Lung microvascular endothelial cell (primary cell): ENCODE data around the gene BCAT1. TPM values are rescaled to one million over a fixed set of nuclear protein-coding genes. Genes with fewer than 3 reads are reported as not detected.

ENCODE experiments used
- DNase-seq, 2 donors: peaks; one replicate each; pipeline versions ENCODE4 v3.0.0 to v3.0.0-alpha.2; 2010; ENCODE audit warnings: low read depth in 2 of 2
- total RNA-seq: library from RNA; depleted of rRNA; stranded (reverse); fragments of >200 nt; gene quantifications from 2 replicates; pipeline ENCODE4 v1.2.1, GENCODE V29; 2014

The BCAT1 gene
- total RNA-seq, 1 donor from 2014 or later = 68.3 TPM

DNA sequence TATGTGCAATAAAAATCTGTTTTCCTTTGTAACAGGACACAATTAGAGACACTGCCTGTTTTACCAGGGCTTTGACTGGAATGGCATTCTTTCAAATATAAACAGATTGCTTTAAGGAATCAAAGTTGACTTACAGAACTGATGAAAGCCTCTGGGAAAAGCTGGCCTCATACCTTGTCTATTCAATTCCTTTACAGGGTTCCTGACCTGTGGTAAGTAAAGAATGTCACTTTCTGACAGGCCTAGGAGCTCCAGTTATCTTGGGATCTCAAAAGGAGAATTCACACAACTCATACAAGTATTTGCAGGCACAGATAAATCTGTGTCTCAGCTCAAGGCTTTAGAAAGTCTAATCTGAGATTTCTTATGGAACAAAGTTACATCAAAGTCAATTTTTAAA lies 88.4 kb downstream of the BCAT1 start:
- peak in 1 of 2 donors; percentile 51 for DNase-seq

DNA sequence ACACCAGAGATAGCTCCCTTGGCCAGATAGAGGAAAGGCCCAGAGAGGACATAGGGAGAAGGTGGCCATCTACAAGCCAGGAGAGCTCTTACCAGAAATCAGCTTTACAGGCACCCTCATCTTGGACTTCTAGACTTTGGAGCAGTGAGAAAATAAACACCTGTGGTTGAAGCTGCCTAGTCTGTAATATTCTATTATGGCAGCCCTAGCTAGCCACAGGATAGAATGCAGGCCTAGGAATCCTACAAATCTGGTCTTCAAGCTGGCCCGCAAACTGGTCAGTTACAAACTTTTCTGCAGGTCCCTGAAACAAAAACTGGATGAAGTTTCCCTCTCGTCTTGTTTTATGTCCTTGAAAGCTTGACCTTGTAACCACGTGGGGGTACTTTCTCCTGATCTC lies 92.4 kb downstream of the BCAT1 start:
- DNase-seq = no peak

DNA sequence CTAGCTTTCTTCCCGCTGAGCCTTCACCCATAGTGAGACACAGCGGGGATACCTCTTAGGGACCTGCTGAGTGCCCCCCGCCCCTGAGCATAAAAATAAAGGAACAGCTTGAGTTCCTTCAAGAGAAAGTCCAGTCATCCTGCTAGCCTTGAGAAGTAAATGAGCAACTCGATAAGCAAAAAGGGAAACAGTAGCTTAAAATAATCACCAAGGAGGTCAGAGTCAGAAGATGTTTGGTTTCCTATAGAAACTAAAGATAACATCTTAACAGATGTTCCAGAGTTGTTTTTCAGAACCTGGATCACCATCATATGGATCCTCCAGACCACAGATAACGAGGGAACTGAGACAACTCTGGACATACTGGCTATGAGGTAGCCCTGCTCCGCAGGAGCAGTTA lies 94.0 kb downstream of the BCAT1 start:
- peak in 1 of 2 donors; percentile 87 for DNase-seq

DNA sequence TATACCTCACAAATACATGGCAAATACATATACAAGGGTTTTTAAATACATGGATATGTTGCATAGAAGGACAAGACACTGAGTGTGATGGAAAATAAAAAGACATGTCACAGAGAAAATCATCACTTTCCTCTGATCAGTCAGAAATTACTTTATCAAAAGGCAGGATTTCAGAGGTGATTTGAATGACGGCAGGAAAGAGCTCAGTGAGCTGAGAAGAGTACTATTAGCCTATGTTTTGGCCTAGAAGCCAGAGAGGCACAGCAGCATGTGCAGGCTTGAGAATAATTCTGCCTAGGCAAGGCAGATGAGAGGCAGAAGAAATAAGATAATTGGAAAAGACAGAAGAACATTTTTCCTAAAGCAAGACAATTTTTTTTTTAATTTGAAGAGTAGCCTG lies 94.9 kb downstream of the BCAT1 start:
- peak; percentile 37 to 53 for DNase-seq

DNA sequence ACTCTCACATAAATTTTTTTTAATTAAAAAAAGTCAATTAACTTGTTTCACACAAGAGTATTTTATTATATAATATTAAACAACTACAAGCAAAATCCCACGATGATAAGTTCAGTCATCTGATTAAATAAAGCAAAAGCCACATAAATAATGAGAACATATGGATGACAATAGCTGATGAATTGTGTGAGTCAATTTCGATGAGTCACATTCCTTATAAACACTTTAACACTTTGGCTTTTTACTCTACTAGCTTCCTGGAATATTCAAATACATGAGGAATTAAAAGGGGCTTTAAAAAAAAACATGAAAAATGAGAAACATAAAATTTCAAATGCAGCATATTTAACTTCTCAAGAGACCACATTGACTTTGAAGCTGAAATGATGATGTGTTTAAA lies 95.3 kb downstream of the BCAT1 start:
- DNase-seq = peak; percentile 75 to 95

DNA sequence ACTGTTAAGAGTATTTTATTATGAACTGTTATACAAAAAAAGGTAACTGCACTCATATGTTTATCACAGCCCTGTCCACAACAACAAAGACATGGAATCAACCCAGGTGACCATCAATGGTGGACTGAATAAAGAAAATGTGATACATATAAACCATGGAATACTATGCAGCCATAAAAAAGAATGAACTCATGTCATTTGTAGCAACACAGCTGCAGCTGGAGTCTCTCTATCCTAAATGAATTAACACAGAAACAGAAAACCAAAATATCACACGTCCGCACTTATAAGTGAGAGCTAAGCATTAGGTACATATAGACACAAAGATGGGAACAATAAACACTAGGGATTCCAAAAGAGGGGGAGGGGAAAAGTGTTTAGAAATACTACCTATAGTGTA lies 95.8 kb downstream of the BCAT1 start:
- no peak for DNase-seq

DNA sequence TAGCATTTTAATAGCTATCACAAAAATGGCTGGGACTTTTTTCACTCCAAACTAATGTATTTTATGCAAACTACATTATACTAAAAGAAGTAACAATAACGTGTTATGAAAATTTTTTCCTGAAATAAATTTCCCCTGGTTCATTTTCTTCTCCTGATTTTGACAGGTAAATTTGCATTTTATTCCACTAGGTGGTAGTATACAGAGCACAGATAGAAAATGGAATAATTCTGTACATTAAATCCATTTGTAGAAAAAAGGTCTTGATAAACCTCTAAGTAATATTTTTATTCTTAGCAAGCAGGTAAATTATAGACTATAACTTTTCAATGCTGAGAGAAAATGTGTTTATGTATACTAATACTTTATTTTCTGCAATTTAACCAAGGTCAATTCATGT lies 96.5 kb downstream of the BCAT1 start:
- peak; percentile 29 to 43 for DNase-seq

DNA sequence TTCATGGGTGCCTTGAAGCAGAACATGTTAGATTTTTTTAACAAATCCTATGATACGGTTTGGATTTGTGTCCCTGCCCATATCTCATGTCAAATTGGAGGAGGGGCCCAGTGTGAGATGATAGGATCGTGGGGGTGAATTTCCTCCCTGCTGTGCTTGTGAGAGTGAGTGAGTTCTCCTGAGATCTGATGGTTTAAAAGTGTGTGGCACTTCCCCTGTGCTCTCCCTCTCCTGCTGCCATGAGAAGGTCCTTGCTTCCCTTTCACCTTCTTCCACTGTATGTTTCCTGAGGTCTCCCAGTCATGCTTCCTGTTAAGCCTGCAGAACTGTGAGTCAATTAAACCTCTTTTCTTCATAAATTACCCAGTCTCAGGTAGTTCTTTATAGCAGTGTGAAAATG lies 97.0 kb downstream of the BCAT1 start:
- peak; percentile 58 to 91 for DNase-seq

DNA sequence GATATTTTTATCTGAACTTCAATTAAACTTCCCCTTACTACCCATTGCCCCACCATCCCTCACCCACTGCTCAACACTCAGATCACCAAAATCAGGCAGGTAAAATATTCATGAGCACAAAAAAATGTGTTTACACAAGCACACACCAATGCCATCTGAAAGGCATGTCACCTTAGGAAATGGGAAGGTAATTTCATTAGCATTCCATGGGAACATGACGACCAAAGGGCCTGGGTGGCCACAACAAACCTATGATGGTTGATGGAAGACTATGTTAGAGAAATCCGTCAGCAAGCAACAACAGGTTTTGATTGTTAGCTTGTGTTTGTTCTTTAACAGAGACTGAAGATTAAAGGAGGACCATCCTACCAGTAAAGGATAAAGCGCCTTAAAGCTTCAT lies 97.6 kb downstream of the BCAT1 start:
- DNase-seq = no peak

DNA sequence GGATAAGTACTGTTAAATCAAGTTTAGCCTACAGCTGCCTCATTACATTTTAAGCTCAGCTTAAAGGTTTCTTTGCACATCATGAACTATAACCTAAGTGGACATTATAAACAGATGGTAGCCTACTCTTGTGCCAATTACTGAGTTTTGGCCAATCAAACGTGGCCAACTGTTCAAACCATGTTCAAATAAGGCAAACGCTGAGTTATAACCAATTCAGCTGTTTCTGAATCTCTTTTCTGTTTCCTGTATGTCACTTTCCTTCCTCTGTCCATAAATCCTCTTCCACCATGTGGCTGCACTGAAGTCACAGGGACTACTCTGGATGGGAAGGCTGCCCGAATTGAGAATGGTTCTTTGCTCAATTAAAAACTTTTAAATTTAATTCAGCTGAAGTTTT lies 98.4 kb downstream of the BCAT1 start:
- peak; percentile 83 to 95 for DNase-seq

DNA sequence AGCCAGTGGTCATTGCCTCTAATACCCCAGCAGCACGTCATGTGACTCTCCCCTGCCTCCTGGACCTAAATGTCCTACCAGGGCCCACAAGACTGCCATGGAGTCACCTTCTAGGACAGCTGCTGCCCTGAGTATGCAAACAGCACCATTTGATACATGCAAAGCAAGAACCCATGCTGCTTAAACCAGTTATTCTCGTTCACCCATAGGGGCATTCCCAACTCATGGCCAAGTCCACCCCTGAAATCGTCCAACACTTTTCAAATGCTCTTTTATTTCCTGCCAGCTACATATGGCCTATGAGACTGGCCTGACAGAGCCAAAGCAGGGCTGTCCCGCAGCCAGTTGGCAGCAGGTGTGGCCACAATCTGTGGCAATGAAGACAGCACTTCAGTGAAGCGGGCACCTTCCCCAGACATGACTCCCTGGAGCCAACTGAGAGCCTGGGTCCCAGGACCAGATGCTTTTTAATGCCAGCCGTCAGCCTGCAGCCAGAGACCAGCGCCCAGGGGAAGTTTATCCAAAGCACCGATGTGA lies 99.9 kb downstream of the BCAT1 start:
- no peak for DNase-seq

DNA sequence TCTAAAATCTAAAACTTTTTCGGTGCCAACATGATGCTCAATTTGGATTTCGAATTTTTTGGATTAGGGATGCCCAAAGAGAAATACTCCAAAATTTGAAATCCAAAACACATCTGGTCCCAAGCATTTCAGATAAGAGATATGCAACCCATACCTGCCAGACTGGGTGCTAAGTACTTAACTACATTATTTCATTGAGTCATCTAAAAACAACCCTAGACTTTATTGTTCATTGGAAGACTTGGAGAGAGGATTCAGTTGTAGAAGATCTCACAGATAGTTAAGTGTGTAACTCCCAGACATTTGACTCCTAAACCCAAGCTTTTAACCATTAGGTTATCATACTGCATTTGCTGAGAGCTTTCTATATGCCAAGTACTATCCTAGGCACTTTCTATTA lies 102.2 kb downstream of the BCAT1 start:
- no peak for DNase-seq

DNA sequence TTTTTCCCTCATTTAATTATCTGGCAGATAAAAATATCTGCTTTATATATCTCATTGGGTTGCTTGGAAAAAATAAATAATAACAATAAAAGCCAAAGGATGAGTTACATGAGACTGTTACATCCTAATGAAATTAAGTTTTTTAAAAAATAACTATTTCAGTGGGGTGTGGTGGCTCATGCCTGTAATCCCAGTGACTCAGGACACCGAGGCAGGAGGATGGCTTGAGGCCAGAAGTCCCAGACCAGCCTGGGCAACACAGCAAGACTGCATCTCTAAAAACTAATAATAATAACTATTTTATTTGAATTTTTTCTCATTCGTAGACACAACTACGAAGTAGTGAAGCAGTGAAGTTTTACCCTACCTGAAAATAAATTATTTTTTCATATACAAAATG lies 103.3 kb downstream of the BCAT1 start:
- peak in 1 of 2 donors; percentile 40 for DNase-seq

DNA sequence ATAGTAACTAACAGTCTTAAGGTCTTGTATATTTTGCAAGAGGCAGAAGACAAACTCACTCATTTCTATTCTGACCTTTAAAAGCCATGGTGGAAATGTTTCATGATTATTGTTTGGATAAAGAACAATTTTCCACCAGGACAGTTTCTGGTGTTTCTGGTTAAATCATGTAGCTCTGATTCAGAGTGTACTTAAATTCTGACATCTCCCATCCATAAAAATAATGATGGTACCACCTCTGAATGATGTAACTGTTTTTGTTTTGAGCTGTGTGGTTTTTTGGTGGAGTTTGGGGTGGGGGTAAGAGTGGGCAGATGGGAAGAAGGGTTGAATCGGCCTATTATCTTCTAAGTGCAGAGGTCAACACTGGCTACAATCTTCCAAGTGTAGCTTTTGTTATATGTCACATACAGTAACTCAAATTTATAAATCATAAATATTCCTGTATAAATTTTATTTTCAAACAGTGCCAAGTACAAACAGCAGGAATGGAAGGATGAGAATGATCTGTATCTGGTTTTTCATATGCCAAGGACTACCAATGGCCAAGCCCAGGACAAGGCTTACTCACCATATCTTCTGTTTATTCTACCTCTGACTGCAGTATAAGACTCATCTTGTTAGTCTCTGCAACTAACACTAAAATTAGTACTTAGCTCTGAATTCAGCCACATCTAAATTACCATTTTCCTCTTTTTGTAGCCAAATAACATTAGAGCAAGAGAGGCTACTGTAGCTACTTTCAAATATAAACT lies 108.7 kb downstream of the BCAT1 start:
- no peak for DNase-seq

DNA sequence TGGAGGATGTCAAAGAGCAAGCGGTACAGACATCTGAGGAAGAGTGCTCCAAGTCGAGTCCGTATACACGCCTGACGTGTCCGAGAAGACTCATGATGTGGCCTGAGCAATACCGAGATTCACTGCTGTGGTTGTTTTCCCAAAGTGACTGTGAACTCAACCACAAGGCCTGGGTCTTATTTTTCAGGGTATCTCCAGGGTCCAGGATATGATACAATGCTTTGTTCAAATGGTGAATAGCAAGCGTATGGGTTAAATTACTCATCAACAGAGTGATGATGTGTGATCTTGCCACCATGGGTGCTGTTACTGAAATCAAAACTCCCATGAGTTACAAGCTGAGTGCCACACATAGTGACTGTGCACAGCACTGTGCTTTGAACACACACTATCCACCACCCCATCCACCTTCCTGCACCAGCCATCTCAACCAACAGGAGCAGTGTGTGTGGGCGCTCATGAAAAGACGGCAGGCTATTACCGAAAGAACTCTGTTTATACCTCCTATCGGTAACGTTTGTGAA lies 109.6 kb downstream of the BCAT1 start:
- DNase-seq = no peak

DNA sequence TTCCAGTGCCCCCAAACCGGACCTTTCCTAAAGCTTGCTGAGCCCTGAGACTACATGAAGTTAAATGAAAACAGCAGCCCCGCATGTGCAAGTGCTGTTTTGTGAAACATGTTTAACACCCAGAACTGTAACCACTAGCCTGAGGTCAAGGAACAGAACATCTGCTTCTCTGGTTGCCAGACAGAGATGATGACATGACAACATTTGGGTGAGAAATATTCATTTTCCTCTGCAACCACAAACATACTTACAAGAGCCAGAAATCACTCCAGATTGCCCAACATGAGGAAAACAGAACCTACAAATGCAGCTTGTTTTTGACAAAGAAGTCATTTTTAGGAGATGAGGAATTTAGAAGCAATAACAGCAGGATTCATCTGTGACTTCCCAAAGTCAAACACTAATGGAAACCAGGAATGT lies 110.4 kb downstream of the BCAT1 start:
- DNase-seq = no peak

DNA sequence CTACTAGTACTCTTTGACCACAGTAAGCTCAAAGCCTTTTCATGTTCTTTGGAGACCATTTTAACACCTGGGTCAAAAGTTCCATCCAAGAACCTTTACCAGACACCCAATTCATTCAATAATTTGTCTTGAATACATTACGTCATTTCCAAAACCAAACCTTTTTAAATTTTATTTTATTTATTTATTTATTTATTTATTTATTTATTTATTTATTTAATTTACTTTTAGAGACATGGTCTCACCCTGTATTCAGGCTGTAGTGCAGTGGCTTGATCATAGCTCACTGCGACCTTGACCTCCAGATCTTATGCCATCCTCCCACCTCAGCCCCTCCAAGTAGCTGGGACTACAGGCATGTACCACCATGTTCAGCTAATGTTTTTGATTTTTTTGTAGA lies 113.5 kb downstream of the BCAT1 start:
- no peak for DNase-seq

DNA sequence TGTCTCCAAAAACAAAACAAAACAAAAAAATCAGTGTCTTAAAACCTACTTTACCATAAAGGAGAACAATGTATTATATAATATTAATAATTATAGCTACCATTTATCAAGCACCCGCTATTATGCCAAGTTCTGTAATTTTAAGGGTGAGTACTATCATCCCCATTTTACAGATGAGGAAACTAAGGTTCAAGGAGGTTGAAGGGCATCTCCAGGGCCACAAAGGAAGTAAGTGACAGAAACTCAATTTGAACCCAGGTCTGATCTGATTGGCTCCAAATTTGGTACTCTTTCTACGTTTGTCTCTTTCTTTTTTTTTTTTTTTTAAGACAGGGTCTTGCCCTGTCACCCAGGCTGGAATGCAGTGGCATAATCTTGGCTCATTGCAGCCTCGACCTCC lies 115.4 kb downstream of the BCAT1 start:
- no peak for DNase-seq

DNA sequence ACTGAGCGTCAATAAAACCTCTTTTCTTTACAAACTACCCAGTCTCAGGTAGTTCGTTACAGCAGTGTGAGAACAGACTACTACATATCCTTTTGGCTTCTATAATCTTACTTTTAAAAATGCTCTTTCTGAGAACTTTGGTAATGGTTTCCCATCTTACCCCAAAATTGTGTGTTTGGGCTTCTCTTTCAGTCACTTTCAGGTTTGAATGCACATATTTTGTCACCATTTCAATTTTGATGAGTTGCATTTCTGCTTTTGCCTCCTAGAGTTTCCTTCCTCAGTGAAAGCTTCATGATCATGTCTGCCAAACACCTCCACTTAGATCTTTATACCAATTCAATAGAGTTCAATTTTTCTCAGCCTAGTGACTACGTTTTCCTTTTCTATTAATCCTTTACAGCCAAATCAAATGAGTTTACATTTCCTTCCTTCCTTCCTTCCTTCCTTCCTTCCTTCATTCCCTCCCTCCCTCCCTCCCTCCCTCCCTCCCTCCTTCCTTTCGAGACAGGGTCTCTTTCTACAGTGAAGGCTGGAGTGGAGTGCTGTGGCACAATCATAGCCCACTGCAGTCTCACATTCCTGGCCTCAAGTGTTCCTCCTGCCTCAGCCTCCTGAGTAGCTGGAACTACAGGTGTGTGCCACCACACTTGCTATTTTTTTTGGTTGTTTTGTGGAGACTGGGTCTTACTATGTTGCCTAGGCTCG lies 124.9 kb downstream of the BCAT1 start:
- no peak for DNase-seq

DNA sequence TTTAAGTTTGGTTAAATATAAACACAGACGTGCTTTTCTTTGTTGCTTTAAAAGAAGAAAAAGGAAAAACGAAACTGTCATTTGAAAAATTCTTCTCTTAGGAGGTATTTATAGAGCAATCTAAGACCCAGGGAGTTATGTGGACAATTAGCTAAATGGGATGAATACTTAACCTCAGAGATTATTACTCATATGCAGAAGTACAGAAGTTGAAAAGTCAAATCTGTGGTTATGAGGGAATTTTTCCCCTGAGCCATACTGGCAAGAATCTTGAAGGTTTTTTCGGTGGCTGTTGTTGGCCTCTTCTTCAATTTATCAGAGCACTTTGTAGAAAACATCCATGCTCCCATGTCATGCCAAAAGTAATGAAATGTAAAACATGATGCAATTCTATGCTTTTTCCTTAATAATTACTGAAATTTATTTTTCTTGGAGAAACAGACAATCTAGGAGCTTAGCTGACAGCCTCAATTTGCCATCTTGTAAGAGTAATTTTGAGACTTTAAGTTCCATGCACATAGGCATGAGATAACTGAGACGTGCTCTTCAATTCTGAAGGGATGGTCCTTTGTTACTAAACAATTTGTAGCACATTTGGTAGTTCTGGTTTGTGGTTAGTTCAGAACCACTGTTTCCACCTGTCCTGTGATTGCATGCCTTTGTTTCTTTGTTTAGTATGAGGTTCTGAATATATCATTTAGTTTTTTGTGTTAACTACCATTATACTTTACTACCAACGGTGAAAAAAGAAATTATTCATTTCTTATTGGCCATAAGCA lies 126.6 kb downstream of the BCAT1 start:
- no peak for DNase-seq

DNA sequence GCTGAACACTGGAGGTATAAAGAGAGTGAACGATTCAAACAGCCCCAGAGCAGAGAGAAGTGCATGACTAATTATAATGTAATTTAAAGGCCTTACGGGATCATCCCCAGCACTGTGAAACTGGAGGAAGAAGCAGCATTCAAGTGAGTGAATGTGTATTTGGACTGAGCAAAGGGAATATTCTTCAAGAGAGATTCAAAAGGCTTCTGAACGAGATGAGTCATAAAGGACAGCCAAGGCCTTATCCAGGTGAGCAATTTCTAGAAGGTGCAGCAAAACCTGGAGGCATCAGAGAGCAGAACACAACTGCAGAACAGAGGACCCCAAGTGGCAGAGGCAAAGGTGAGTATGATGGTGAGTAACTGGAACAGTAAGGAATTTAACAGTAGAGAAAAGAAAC lies 127.2 kb downstream of the BCAT1 start:
- no peak for DNase-seq

DNA sequence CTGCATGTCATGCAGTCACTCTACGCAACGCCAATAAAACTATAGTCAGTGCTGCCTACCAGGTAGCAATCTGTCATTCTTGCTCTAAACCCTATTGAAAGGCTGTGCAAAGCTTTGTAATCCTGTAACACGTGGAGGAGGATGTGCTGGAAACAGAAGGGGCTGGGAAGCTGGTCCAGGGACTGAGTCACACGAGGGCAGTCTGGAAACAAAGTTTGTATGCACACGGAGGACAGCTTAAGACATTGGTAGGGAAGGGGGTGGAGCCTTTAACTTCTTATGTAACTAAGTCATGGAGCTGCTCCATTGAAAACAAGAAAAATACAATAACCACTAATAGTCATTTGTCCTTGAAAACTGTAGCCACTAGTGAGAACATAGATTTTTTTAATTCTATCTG lies 128.0 kb downstream of the BCAT1 start:
- peak in 1 of 2 donors; percentile 55 for DNase-seq
